ENCODE data around the gene FRRS1. TPM values are rescaled to one million over a fixed set of nuclear protein-coding genes. Genes with fewer than 3 reads are reported as not detected.

FRRS1 gene
- polyA plus RNA-seq, 1 experiment, result 0.93 TPM

- no peaks in the 10 kb centered on the region for H3K27me3 ChIP-seq (ENCODE audit: control insufficient read depth, insufficient read depth, low read length)
- ChIA-PET POLR2A (no interaction called here), CTCF (interaction anchor here (1.4 kb wide), 1 partner anchor 12 kb away, joined by 4 read pairs; no protein-coding TSS in a partner anchor)
- no peak for TF ChIP-seq CTCF (IDR thresholded peaks at IDR 0.05; ENCODE audit: insufficient read depth, low read depth, low read length)
- no peak overlapping the region for H3K4me3 ChIP-seq (ENCODE audit: low read depth, low read length)
- no peak for DNase-seq (ENCODE audit: low read depth)
- no peaks in the 10 kb centered on the region for H3K36me3 ChIP-seq (ENCODE audit: control insufficient read depth, insufficient read depth, low read length)
Observed at GRCh38 chr1:99749504-99750347, 16.7 kb downstream of the FRRS1 start.

GRCh38 chr1:99748419-99748818, 18.0 kb downstream of the FRRS1 start:
- ChIA-PET CTCF (interaction anchor here (1.4 kb wide), 1 partner anchor 11 kb away, joined by 4 read pairs; no protein-coding TSS in a partner anchor), POLR2A (no interaction called here)
- no peaks in the 10 kb centered on the region for H3K36me3 ChIP-seq (ENCODE audit: control insufficient read depth, insufficient read depth, low read length)
- TF ChIP-seq CTCF (IDR thresholded peaks at IDR 0.05; ENCODE audit: insufficient read depth, low read depth, low read length), result no peak
- no peak for DNase-seq (ENCODE audit: low read depth)
- no peak overlapping the region for H3K4me3 ChIP-seq (ENCODE audit: low read depth, low read length)
- no peaks in the 10 kb centered on the region for H3K27me3 ChIP-seq (ENCODE audit: control insufficient read depth, insufficient read depth, low read length)

GRCh38 chr1:99745684-99746083, 20.8 kb downstream of the FRRS1 start:
- Histone ChIP-seq H3K4me3 (ENCODE audit: low read depth, low read length) (no peak overlapping the region), H3K27me3 (ENCODE audit: control insufficient read depth, insufficient read depth, low read length) (no peaks in the 10 kb centered on the region), H3K36me3 (ENCODE audit: control insufficient read depth, insufficient read depth, low read length) (no peaks in the 10 kb centered on the region)
- DNase-seq (ENCODE audit: low read depth), result no peak
- CTCF ChIA-PET, result interaction anchor here (1.2 kb wide), 1 partner anchor 18 kb away, joined by 5 read pairs; no protein-coding TSS in a partner anchor
- POLR2A ChIA-PET, result no interaction called here
- no peak for TF ChIP-seq CTCF (IDR thresholded peaks at IDR 0.05; ENCODE audit: insufficient read depth, low read depth, low read length)

- H3K36me3 ChIP-seq (ENCODE audit: control insufficient read depth, insufficient read depth, low read length), result no peaks in the 10 kb centered on the region
- ChIA-PET CTCF (no interaction called here), POLR2A (no interaction called here)
- no peak for TF ChIP-seq CTCF (IDR thresholded peaks at IDR 0.05; ENCODE audit: insufficient read depth, low read depth, low read length)
- no peak for DNase-seq (ENCODE audit: low read depth)
- no peak overlapping the region for H3K4me3 ChIP-seq (ENCODE audit: low read depth, low read length)
- H3K27me3 ChIP-seq (ENCODE audit: control insufficient read depth, insufficient read depth, low read length), result no peaks in the 10 kb centered on the region
Observed at GRCh38 chr1:99745061-99745460, 21.4 kb downstream of the FRRS1 start.

GRCh38 chr1:99740141-99740540, 26.3 kb downstream of the FRRS1 start:
- TF ChIP-seq CTCF (IDR thresholded peaks at IDR 0.05; ENCODE audit: insufficient read depth, low read depth, low read length), result no peak
- Histone ChIP-seq H3K27me3 (ENCODE audit: control insufficient read depth, insufficient read depth, low read length) (no peaks in the 10 kb centered on the region), H3K36me3 (ENCODE audit: control insufficient read depth, insufficient read depth, low read length) (no peaks in the 10 kb centered on the region), H3K4me3 (ENCODE audit: low read depth, low read length) (no peak overlapping the region)
- POLR2A ChIA-PET, result no interaction called here
- CTCF ChIA-PET, result no interaction called here
- DNase-seq (ENCODE audit: low read depth), result no peak
